Ascending aorta (tissue), 2 donors: Measurements from ENCODE around the gene ABCC2. TPM values are rescaled to one million over a fixed set of nuclear protein-coding genes. Genes with fewer than 3 reads are reported as not detected.

Experiments used
- DNase-seq, 2 donors: peaks; one replicate each; pipeline ENCODE4 v3.0.0-alpha.2; 2019; ENCODE audit warnings: low spot score in 2 of 2
- H3K27ac ChIP-seq, 2 donors: fragments of 200-600 bp; sonication (generic); one replicate each; pipeline ENCODE4 v1.5.1; 2016 to 2017; ENCODE audit warnings: mild to moderate bottlenecking in 1 of 2
- H3K27me3 ChIP-seq: fragments of 200-600 bp; sonication (generic); one replicate; pipeline ENCODE4 v1.5.1; 2017
- H3K36me3 ChIP-seq, 2 donors: fragments of 200-600 bp; sonication (generic); one replicate each; pipeline ENCODE4 v1.5.1; 2016
- H3K4me1 ChIP-seq, 2 donors: fragments of 200-600 bp; sonication (generic); one replicate each; pipeline ENCODE4 v1.5.1; 2016 to 2017; ENCODE audit warnings: mild to moderate bottlenecking in 1 of 2
- H3K4me3 ChIP-seq, 2 donors: fragments of 200-600 bp; sonication (generic); one replicate each; pipeline ENCODE4 v1.5.1; 2016 to 2017; ENCODE audit warnings: mild to moderate bottlenecking in 1 of 2
- H3K9me3 ChIP-seq, 2 donors: fragments of 200-600 bp; sonication (generic); one replicate each; pipeline ENCODE4 v1.5.1; 2016
- intact Hi-C: fragments of 100-400 bp; cut with DNase I; formaldehyde crosslinking; loops from one replicate; pipeline ENCODE4 v1.15.1; 2023
- total RNA-seq: library from RNA; depleted of rRNA; stranded (reverse); fragments of >200 nt; gene quantifications from one replicate; pipeline ENCODE4 v1.1.0, GENCODE V29; 2016
- TF ChIP-seq, protein P1 (sequence below), 3 experiments: fragments of 200-600 bp in 2 of 3; fragments of 450-650 bp in 1 of 3; sonication (generic) in 2 of 3; IDR thresholded peaks; one replicate each; pipeline ENCODE4 v1.5.1; 2016 to 2019; ENCODE audit warnings: antibody characterized with exemption in 3 of 3, mild to moderate bottlenecking in 1 of 3, moderate library complexity in 1 of 3

ABCC2 gene
- total RNA-seq, 1 donor from 2014 or later, result 0.96 TPM

DNA sequence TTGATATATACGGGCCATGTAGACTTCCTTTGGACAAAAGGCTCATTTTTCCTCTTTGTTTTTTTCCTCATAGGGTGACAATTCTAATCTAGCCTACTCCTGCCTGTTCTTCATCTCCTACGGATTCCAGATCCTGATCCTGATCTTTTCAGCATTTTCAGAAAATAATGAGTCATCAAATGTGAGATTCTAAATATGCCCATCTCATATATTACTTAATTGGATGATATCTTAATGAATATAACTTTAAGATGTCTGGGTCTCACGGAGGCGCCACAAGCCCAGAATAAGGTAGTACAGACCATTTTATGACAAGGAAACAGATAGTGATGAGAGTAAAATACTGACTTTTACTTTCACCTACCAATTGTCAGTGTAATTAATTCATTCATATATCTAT, 11.4 kb downstream of the ABCC2 start:
- no peak for DNase-seq
- H3K27ac ChIP-seq, result no peak overlapping the region
- no peaks in the 10 kb centered on the region for H3K9me3 ChIP-seq
- TF ChIP-seq, protein P1, sequence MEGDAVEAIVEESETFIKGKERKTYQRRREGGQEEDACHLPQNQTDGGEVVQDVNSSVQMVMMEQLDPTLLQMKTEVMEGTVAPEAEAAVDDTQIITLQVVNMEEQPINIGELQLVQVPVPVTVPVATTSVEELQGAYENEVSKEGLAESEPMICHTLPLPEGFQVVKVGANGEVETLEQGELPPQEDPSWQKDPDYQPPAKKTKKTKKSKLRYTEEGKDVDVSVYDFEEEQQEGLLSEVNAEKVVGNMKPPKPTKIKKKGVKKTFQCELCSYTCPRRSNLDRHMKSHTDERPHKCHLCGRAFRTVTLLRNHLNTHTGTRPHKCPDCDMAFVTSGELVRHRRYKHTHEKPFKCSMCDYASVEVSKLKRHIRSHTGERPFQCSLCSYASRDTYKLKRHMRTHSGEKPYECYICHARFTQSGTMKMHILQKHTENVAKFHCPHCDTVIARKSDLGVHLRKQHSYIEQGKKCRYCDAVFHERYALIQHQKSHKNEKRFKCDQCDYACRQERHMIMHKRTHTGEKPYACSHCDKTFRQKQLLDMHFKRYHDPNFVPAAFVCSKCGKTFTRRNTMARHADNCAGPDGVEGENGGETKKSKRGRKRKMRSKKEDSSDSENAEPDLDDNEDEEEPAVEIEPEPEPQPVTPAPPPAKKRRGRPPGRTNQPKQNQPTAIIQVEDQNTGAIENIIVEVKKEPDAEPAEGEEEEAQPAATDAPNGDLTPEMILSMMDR (IDR thresholded peaks at IDR 0.05), result no peak
- no peak overlapping the region for H3K4me3 ChIP-seq
- H3K36me3 ChIP-seq, result no peaks in the 10 kb centered on the region
- peaks cover 0 to 4% of the 10 kb centered on the region in 2 donors for H3K4me1 ChIP-seq
- intact Hi-C loops, result no loop called here
- no peaks in the 10 kb centered on the region for H3K27me3 ChIP-seq

DNA sequence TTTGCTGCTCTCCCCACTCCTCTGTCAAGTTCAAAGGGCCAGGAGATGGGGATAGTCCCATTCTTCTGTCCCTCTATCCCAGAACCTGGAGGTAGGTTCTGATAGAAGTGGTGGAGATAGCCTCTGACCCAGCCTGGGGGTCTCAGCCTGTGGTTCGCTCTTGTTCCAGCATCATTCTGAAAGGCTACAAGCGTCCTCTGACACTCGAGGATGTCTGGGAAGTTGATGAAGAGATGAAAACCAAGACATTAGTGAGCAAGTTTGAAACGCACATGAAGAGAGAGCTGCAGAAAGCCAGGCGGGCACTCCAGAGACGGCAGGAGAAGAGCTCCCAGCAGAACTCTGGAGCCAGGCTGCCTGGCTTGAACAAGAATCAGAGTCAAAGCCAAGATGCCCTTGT, 14.5 kb downstream of the ABCC2 start:
- no peaks in the 10 kb centered on the region for H3K4me1 ChIP-seq
- intact Hi-C loops, result no loop called here

DNA sequence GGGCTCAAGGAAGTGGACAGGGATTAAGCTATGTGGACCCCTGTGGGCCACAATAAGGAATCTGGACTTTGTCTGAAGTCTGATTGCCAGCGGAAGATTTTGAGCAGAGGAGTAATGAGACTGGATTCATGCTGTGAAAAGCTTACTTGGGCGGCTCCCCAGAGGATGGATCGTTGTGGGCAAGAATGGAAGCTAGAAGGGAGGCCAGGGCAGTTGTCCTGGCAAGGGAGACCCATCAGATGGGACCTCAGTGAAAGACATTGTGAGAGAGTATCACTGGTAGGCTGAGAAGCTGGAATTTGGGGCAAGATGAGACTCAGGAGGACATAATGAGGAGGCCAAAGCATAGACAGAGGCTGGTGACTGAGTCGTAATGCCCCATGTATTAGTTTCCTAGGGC, 15.6 kb downstream of the ABCC2 start:
- Histone ChIP-seq H3K4me3 (no peak overlapping the region), H3K36me3 (no peaks in the 10 kb centered on the region), H3K27me3 (no peaks in the 10 kb centered on the region), H3K9me3 (no peaks in the 10 kb centered on the region), H3K27ac (no peak overlapping the region), H3K4me1 (no peaks in the 10 kb centered on the region)
- no peak for DNase-seq
- TF ChIP-seq, protein P1 (IDR thresholded peaks at IDR 0.05), result no peak
- intact Hi-C loops, result no loop called here

More for the DNA sequence above, 14.5 kb downstream of the ABCC2 start:
- TF ChIP-seq, protein P1 (IDR thresholded peaks at IDR 0.05), result no peak
- H3K36me3 ChIP-seq, result no peaks in the 10 kb centered on the region
- no peak overlapping the region for H3K4me3 ChIP-seq
- no peaks in the 10 kb centered on the region for H3K9me3 ChIP-seq
- no peak for DNase-seq
- no peaks in the 10 kb centered on the region for H3K27me3 ChIP-seq
- H3K27ac ChIP-seq, result no peak overlapping the region

DNA sequence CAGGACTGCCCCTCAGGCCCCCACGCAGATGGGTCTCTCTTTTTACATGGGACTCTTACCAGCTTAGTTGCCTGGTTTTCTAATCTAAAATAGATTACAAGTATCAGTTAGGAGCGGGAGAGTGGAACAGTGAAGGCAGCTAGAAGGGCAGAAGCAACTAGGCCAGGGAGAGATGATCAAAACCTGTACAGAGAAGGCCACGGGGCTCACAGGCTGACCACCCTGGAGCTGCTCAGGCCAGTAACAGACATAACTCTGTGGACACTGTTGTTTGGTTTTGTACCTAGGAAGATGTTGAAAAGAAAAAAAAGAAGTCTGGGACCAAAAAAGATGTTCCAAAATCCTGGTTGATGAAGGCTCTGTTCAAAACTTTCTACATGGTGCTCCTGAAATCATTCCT, 16.5 kb downstream of the ABCC2 start:
- TF ChIP-seq, protein P1 (IDR thresholded peaks at IDR 0.05), result no peak
- H3K27ac ChIP-seq, result no peak overlapping the region
- H3K36me3 ChIP-seq, result no peaks in the 10 kb centered on the region
- H3K9me3 ChIP-seq, result no peaks in the 10 kb centered on the region
- H3K27me3 ChIP-seq, result no peaks in the 10 kb centered on the region
- DNase-seq, result no peak
- H3K4me1 ChIP-seq, result no peaks in the 10 kb centered on the region
- H3K4me3 ChIP-seq, result no peak overlapping the region
- intact Hi-C loops, result no loop called here

DNA sequence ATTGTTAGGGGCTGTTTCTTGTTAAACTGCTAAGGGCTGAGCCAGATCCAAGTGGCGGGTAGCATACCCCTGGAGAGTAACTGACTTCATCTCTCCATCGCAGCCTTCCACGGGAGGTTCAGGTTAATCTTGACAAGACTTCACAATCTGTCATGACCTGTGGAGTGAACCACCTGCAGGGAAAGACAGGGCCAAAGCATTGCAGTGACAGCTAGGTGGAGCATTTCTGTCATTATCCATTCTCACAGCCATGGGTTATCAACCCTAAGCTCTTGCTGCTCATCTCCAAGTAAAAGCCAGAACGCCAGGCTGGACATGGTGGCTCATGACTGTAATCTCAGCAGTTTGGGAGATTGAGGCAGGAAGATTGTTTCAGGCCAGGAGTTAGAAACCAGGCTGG, 17.2 kb downstream of the ABCC2 start:
- no peaks in the 10 kb centered on the region for H3K9me3 ChIP-seq
- no peak overlapping the region for H3K4me3 ChIP-seq
- H3K4me1 ChIP-seq, result no peaks in the 10 kb centered on the region
- H3K36me3 ChIP-seq, result no peaks in the 10 kb centered on the region
- H3K27ac ChIP-seq, result no peak overlapping the region
- no peak for DNase-seq
- TF ChIP-seq, protein P1 (IDR thresholded peaks at IDR 0.05), result no peak
- intact Hi-C loops, result no loop called here
- no peaks in the 10 kb centered on the region for H3K27me3 ChIP-seq

DNA sequence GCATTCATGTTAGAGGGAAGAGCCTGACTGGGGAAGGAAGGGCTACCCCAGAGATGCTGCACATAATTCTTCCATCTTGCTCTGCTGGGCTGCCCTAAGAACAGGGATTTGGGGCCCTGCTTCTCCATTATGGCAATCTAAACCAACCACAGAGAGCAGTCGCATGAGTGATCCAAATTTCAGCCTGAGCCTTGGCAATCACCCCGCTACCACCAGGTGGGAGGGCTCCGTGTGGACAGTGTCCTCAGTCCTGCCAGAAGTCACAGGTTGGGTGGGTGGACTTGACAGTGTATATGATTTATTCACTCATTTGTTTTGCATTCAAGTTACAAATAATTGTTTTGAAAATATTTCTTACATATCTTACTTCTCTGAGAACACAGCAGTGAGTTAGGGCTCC, 22.0 kb downstream of the ABCC2 start:
- Histone ChIP-seq H3K27ac (no peak overlapping the region), H3K27me3 (no peaks in the 10 kb centered on the region), H3K36me3 (no peaks in the 10 kb centered on the region), H3K4me3 (no peak overlapping the region), H3K4me1 (no peaks in the 10 kb centered on the region), H3K9me3 (no peaks in the 10 kb centered on the region)
- intact Hi-C loops, result no loop called here
- TF ChIP-seq, protein P1 (IDR thresholded peaks at IDR 0.05), result no peak
- DNase-seq, result no peak
